GM12878 (cell line): ENCODE results near the gene FCER1G.
"Not testable (repeated sequence)": the region's sequence is repeated elsewhere in the genome, so short reads cannot be mapped to it uniquely, and the experiment has no call there.

ENCODE experiments used
- BCL11A ChIP-seq: IDR thresholded peaks from 2 replicates; pipeline ENCODE4 v1.6.1; 2011; ENCODE audit warnings: low read depth, low read length
- CEBPB ChIP-seq, 2 experiments: fragments of 150-350 bp in 1 of 2; IDR thresholded peaks; 2 replicates each; pipeline ENCODE4 v1.6.1; 2012 to 2014; ENCODE audit warnings: low read depth in 2 of 2, low read length in 2 of 2, borderline replicate concordance in 1 of 2, inconsistent platforms in 1 of 2
- CREM ChIP-seq: IDR thresholded peaks from 2 replicates; pipeline ENCODE4 v1.6.1; 2014; ENCODE audit warnings: antibody characterized with exemption, low read depth
- ETV6 ChIP-seq, 2 experiments: fragments of 450-650 bp in 1 of 2; IDR thresholded peaks in 1 of 2; conservative IDR thresholded peaks in 1 of 2; 2 replicates each; pipeline ENCODE4 v1.6.1; 2014; ENCODE audit warnings: antibody characterized with exemption in 1 of 2, borderline replicate concordance in 1 of 2, low read depth in 1 of 2, mild to moderate bottlenecking in 1 of 2, moderate library complexity in 1 of 2
- EZH2 ChIP-seq: IDR thresholded peaks from 2 replicates; pipeline ENCODE4 v1.6.1; 2012; ENCODE audit warnings: low read depth, mild to moderate bottlenecking, control low read depth, inconsistent platforms, low read length, borderline replicate concordance; ENCODE audit not compliant: control insufficient read depth
- NKRF ChIP-seq: fragments of 450-650 bp; conservative IDR thresholded peaks from 2 replicates; pipeline ENCODE4 v1.6.1; 2017; ENCODE audit warnings: mild to moderate bottlenecking, moderate library complexity
- POLR2AphosphoS2 ChIP-seq: IDR thresholded peaks from 2 replicates; pipeline ENCODE4 v1.6.1; 2011; ENCODE audit warnings: low read depth, mild to moderate bottlenecking, low read length, improper control_type of control experiment, moderate library complexity
- POLR2AphosphoS5 ChIP-seq: IDR thresholded peaks from 2 replicates; pipeline ENCODE4 v1.6.1; 2011; ENCODE audit warnings: mild to moderate bottlenecking, low read length, inconsistent platforms
- TF ChIP-seq, protein P1 (sequence below), 3 experiments: IDR thresholded peaks in 2 of 3; conservative IDR thresholded peaks in 1 of 3; 2 replicates each; pipeline ENCODE4 v1.5.1; 2011; ENCODE audit warnings: low read depth in 3 of 3, low read length in 3 of 3, mild to moderate bottlenecking in 3 of 3, control low read depth in 2 of 3, moderate library complexity in 2 of 3, inconsistent platforms in 1 of 3, mixed read lengths in 1 of 3; ENCODE audit not compliant: control insufficient read depth in 2 of 3, insufficient read depth in 1 of 3; ENCODE audit errors: extremely low read depth in 1 of 3

GRCh38 chr1:161224695-161225087, 9.6 kb downstream of the FCER1G start:
- TF ChIP-seq, protein P1, sequence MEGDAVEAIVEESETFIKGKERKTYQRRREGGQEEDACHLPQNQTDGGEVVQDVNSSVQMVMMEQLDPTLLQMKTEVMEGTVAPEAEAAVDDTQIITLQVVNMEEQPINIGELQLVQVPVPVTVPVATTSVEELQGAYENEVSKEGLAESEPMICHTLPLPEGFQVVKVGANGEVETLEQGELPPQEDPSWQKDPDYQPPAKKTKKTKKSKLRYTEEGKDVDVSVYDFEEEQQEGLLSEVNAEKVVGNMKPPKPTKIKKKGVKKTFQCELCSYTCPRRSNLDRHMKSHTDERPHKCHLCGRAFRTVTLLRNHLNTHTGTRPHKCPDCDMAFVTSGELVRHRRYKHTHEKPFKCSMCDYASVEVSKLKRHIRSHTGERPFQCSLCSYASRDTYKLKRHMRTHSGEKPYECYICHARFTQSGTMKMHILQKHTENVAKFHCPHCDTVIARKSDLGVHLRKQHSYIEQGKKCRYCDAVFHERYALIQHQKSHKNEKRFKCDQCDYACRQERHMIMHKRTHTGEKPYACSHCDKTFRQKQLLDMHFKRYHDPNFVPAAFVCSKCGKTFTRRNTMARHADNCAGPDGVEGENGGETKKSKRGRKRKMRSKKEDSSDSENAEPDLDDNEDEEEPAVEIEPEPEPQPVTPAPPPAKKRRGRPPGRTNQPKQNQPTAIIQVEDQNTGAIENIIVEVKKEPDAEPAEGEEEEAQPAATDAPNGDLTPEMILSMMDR (IDR thresholded peaks at IDR 0.05 in 2 of 3, conservative IDR thresholded peaks at IDR 0.05 in 1 of 3; ENCODE audit: control insufficient read depth in 2 of 3, extremely low read depth in 1 of 3, insufficient read depth in 1 of 3, low read depth in 3 of 3, low read length in 3 of 3) = not testable (repeated sequence)
- TF ChIP-seq CREM; BCL11A; NKRF; EZH2; CEBPB (IDR thresholded peaks at IDR 0.05; ENCODE audit: borderline replicate concordance in 1 of 2, low read depth in 2 of 2, low read length in 2 of 2); ETV6 (conservative IDR thresholded peaks at IDR 0.05 in 1 of 2, IDR thresholded peaks at IDR 0.05 in 1 of 2; ENCODE audit: borderline replicate concordance in 1 of 2, low read depth in 1 of 2); POLR2AphosphoS2; POLR2AphosphoS5: not testable (repeated sequence)
